ENCODE results near the gene RALGAPA2. TPM values are rescaled to one million over a fixed set of nuclear protein-coding genes. Genes with fewer than 3 reads are reported as not detected.

Gene RALGAPA2
- total and polyA plus RNA-seq, 2 of the 13 experiments (the other 11 are each of a cell fraction or from before 2014, with no cell fraction given), result 13.8 to 17.7 TPM

- H3K9ac ChIP-seq (ENCODE audit: insufficient read depth, low read depth, low read length), result no peak overlapping the region
- ChIA-PET POLR2A (no interaction called here), CTCF (ENCODE audit: low intra/inter-chr PET ratio, low total read pairs) (no interaction called here)
- FAIRE-seq (no peak), ATAC-seq (no peak), DNase-seq (ENCODE audit: low spot score) (no peak)
- peaks cover 2% of the 10 kb centered on the region in 2 experiments; a peak in 1 of 5 replicates for H3K36me3 ChIP-seq (replicated peaks in 1 of 2; ENCODE audit: control insufficient read depth in 1 of 2, insufficient read depth in 2 of 2, low read length in 2 of 2)
- no peaks in the 10 kb centered on the region for H3K79me2 ChIP-seq (ENCODE audit: insufficient read depth, low read length)
- no peaks in the 10 kb centered on the region for H3K4me1 ChIP-seq (ENCODE audit: insufficient read depth, low read length)
- TF ChIP-seq ZNF280D (CRISPR knock-in tag; IDR thresholded peaks at IDR 0.05) (no peak), KAT7 (CRISPR knock-in tag; IDR thresholded peaks at IDR 0.05; ENCODE audit: borderline replicate concordance) (no peak), RCOR2 (CRISPR knock-in tag; IDR thresholded peaks at IDR 0.05) (no peak), RFX5 (IDR thresholded peaks at IDR 0.05; ENCODE audit: low read depth, low read length) (no peak), ZNF432 (CRISPR knock-in tag; IDR thresholded peaks at IDR 0.05; ENCODE audit: borderline replicate concordance) (no peak)
- no peaks in the 10 kb centered on the region for H3K9me3 ChIP-seq (ENCODE audit: low read length)
- no peak overlapping the region for H3K4me2 ChIP-seq (ENCODE audit: low read depth, low read length)
- no peak overlapping the region for H3K27ac ChIP-seq (ENCODE audit: extremely low read length, insufficient read depth, low read length)
- WGBS (ENCODE audit: low lambda C conversion rate), result 95% methylated on average over 20 of the region's 20 CpGs
- H3K4me3 ChIP-seq (replicated peaks in 1 of 3; ENCODE audit: insufficient read depth in 1 of 3, low read depth in 2 of 3, low read length in 3 of 3), result no peak overlapping the region
- no peak overlapping the region for H2AFZ ChIP-seq (ENCODE audit: low read length)
- intact Hi-C loops (cut with micrococcal nuclease; ENCODE audit: unreplicated experiment), result no loop called here
- no peaks in the 10 kb centered on the region for H3K27me3 ChIP-seq (ENCODE audit: control insufficient read depth in 1 of 2, insufficient read depth in 2 of 2, low read length in 2 of 2)
- BruUV-seq (replicated peaks), result no TSS peak
- in situ Hi-C loops (cut with HindIII; ENCODE audit: extremely low pct_ligation_motif_present, low pct_unique_long_range_greater_than_20kb), result no loop called here
- H4K20me1 ChIP-seq (ENCODE audit: insufficient read depth, low read length), result no peaks in the 10 kb centered on the region
Observed at GRCh38 chr20:20393207-20394120, 319.0 kb downstream of the RALGAPA2 start.

All from HepG2 (cell line).